WTC11 (cell line): ENCODE data around the gene PSMD11. TPM values are rescaled to one million over a fixed set of nuclear protein-coding genes. Genes with fewer than 3 reads are reported as not detected.

ENCODE experiments used
- ATAC-seq: fragments of 200-7000 bp; cut with Tn5 transposase; 2 replicates; pipeline ENCODE4 v1.10.0; 2021; ENCODE audit warnings: mild to moderate bottlenecking, moderate library complexity
- CTCF ChIA-PET: fragments of 300-600 bp; sonication (Branson Sonifier 250); formaldehyde crosslinking; loops from one replicate; lab custom pipeline; 2021; ENCODE audit warnings: antibody characterized with exemption; lab: Charles Lee
- POLR2A ChIA-PET: fragments of 350-600 bp; sonication (Branson Sonifier 250); formaldehyde crosslinking; loops from one replicate; lab custom pipeline; 2021; ENCODE audit warnings: antibody characterized with exemption; lab: Charles Lee
- DNase-seq: peaks from one replicate; pipeline ENCODE4 v3.0.0; 2021; ENCODE audit warnings: low spot score
- H3K27ac Mint-ChIP-seq: 2 replicates; pipeline ENCODE4 v1.8.0; 2021; ENCODE audit warnings: mixed read lengths
- H3K27me3 Mint-ChIP-seq: 2 replicates; pipeline ENCODE4 v1.8.0; 2021; ENCODE audit warnings: low read depth, mild to moderate bottlenecking, moderate library complexity, mixed read lengths
- H3K36me3 Mint-ChIP-seq: 2 replicates; pipeline ENCODE4 v1.8.0; 2021; ENCODE audit warnings: mixed read lengths
- H3K4me1 Mint-ChIP-seq: 2 replicates; pipeline ENCODE4 v1.8.0; 2022; ENCODE audit warnings: mixed read lengths
- H3K4me3 Mint-ChIP-seq: 2 replicates; pipeline ENCODE4 v1.8.0; 2021; ENCODE audit warnings: mild to moderate bottlenecking, moderate library complexity, mixed read lengths
- H3K9me3 Mint-ChIP-seq: 2 replicates; pipeline ENCODE4 v1.8.0; 2021; ENCODE audit warnings: mixed read lengths
- CREB1 ChIP-seq: sonication (generic); formaldehyde crosslinking; IDR thresholded peaks from 2 replicates; pipeline ENCODE4 v1.8.0; 2023; ENCODE audit warnings: mild to moderate bottlenecking, missing genetic modification reagents
- FOXK1 ChIP-seq: sonication (generic); formaldehyde crosslinking; IDR thresholded peaks from 2 replicates; pipeline ENCODE4 v1.8.0; 2022; ENCODE audit warnings: mild to moderate bottlenecking, moderate library complexity, missing genetic modification reagents
- FOXP1 ChIP-seq: sonication (generic); formaldehyde crosslinking; IDR thresholded peaks from 2 replicates; pipeline ENCODE4 v1.8.0; 2022; ENCODE audit warnings: missing genetic modification reagents, mild to moderate bottlenecking, moderate library complexity, borderline replicate concordance
- JAZF1 ChIP-seq: fragments of 250-450 bp; sonication (Bioruptor Pico); IDR thresholded peaks from 2 replicates; pipeline ENCODE4 v1.9.0; 2021; ENCODE audit warnings: moderate library complexity, mild to moderate bottlenecking, inconsistent platforms
- NFATC4 ChIP-seq: fragments of 250-450 bp; sonication (Bioruptor Pico); IDR thresholded peaks from 2 replicates; pipeline ENCODE4 v1.9.0; 2021; ENCODE audit warnings: mild to moderate bottlenecking
- NFYB ChIP-seq: sonication (generic); formaldehyde crosslinking; conservative IDR thresholded peaks from 2 replicates; pipeline ENCODE4 v1.8.0; 2022; ENCODE audit warnings: low read depth, missing genetic modification reagents
- NR1H2 ChIP-seq: sonication (generic); formaldehyde crosslinking; IDR thresholded peaks from 2 replicates; pipeline ENCODE4 v1.9.0; 2021; ENCODE audit warnings: mild to moderate bottlenecking, moderate library complexity, missing genetic modification reagents
- SMAD3 ChIP-seq: sonication (generic); formaldehyde crosslinking; IDR thresholded peaks from 2 replicates; pipeline ENCODE4 v1.8.0; 2022; ENCODE audit warnings: missing genetic modification reagents, mild to moderate bottlenecking, borderline replicate concordance
- TEAD1 ChIP-seq: sonication (generic); formaldehyde crosslinking; IDR thresholded peaks from 2 replicates; pipeline ENCODE4 v1.8.0; 2022; ENCODE audit warnings: mild to moderate bottlenecking, missing genetic modification reagents
- ZNF138 ChIP-seq: sonication (generic); formaldehyde crosslinking; conservative IDR thresholded peaks from 2 replicates; pipeline ENCODE4 v1.8.1; 2022; ENCODE audit warnings: mild to moderate bottlenecking, moderate library complexity, missing genetic modification reagents
- ZNF232 ChIP-seq: sonication (generic); formaldehyde crosslinking; IDR thresholded peaks from 2 replicates; pipeline ENCODE4 v1.8.0; 2022; ENCODE audit warnings: mild to moderate bottlenecking, missing genetic modification reagents
- ZNF396 ChIP-seq: fragments of 250-450 bp; sonication (Bioruptor Pico); IDR thresholded peaks from 2 replicates; pipeline ENCODE4 v1.8.0; 2021; ENCODE audit warnings: mild to moderate bottlenecking, moderate library complexity, borderline replicate concordance
- ZNF671 ChIP-seq: fragments of 250-450 bp; sonication (Bioruptor Pico); IDR thresholded peaks from 2 replicates; pipeline ENCODE4 v1.8.0; 2021; ENCODE audit warnings: mild to moderate bottlenecking
- total RNA-seq: library from RNA; stranded (reverse); gene quantifications from 3 replicates; pipeline ENCODE4 v1.2.3, GENCODE V29; 2021
- TF ChIP-seq, protein P1 (sequence below): fragments of 250-450 bp; sonication (Bioruptor Pico); conservative IDR thresholded peaks from 2 replicates; pipeline ENCODE4 v1.9.0; 2021; ENCODE audit warnings: mild to moderate bottlenecking
- TF ChIP-seq, protein P2 (sequence below): fragments of 250-450 bp; sonication (Bioruptor Pico); IDR thresholded peaks from 2 replicates; pipeline ENCODE4 v1.9.0; 2021; ENCODE audit warnings: mild to moderate bottlenecking
- TF ChIP-seq, protein P3 (sequence below): sonication (generic); formaldehyde crosslinking; IDR thresholded peaks from 2 replicates; pipeline ENCODE4 v1.8.1; 2022; ENCODE audit warnings: missing genetic modification reagents, borderline replicate concordance
- TF ChIP-seq, protein P4 (sequence below): sonication (generic); formaldehyde crosslinking; IDR thresholded peaks from 2 replicates; pipeline ENCODE4 v1.8.1; 2023; ENCODE audit warnings: mild to moderate bottlenecking, moderate library complexity, missing genetic modification reagents

PSMD11 gene
- total RNA-seq, 1 experiment from 2014 or later = 155 TPM

DNA sequence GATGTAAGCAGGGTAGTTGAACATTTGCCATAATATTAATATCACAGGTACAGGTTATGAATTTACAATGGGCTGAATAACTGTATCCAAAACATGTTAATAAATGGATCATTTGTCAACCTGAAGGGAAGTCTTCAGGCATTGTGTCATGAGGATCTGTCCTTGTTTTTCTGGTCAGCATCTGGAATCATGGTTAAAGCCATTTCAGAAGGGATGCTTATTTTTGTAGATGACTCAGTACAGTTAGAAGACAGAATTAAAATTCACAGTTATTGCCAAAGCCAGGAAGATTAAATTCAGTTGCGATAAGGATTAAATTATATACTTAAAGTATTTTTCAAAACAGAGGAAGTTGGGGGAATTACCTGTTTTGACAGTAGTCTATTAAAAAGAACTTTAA, 8.0 kb downstream of the PSMD11 start (continued):
- TF ChIP-seq JAZF1 (CRISPR knock-in tag) (no peak), FOXP1 (CRISPR knock-in tag) (no peak), CREB1 (CRISPR knock-in tag) (no peak), SMAD3 (CRISPR knock-in tag) (no peak), ZNF671 (no peak), ZNF396 (CRISPR knock-in tag) (no peak), NR1H2 (no peak), TEAD1 (CRISPR knock-in tag) (no peak), NFYB (no peak)
- TF ChIP-seq, protein P1, sequence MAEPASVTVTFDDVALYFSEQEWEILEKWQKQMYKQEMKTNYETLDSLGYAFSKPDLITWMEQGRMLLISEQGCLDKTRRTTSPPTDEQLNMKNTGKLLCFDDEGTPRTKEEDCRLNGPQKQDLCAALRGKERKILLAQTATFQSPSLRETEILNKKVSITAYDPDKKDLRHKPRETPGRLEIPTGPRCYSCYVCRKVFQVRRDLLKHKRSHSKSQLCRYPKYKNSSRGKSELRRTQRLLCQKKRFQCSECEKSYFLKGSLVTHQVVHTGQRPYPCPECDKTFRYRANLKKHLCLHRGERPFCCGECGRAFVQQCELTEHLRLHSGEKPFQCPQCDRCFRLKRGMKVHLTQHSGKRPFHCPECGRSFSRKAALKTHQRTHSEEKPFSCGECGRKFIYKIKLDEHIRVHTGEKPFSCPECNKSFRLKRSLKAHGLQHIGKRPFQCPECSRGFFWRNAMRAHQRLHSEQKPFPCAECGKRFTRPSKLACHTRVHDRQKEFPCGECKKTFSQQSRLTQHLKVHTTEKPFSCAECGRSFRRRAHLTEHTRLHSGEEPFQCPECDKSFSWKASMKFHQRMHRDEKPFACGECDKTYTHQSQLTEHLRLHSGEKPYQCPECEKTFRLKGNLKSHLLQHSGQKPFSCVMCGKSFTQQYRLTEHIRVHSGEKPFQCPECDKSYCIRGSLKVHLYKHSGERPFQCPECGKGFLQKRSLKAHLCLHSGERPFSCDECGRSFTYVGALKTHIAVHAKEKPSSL (CRISPR knock-in tag) = no peak
- TF ChIP-seq, protein P2, sequence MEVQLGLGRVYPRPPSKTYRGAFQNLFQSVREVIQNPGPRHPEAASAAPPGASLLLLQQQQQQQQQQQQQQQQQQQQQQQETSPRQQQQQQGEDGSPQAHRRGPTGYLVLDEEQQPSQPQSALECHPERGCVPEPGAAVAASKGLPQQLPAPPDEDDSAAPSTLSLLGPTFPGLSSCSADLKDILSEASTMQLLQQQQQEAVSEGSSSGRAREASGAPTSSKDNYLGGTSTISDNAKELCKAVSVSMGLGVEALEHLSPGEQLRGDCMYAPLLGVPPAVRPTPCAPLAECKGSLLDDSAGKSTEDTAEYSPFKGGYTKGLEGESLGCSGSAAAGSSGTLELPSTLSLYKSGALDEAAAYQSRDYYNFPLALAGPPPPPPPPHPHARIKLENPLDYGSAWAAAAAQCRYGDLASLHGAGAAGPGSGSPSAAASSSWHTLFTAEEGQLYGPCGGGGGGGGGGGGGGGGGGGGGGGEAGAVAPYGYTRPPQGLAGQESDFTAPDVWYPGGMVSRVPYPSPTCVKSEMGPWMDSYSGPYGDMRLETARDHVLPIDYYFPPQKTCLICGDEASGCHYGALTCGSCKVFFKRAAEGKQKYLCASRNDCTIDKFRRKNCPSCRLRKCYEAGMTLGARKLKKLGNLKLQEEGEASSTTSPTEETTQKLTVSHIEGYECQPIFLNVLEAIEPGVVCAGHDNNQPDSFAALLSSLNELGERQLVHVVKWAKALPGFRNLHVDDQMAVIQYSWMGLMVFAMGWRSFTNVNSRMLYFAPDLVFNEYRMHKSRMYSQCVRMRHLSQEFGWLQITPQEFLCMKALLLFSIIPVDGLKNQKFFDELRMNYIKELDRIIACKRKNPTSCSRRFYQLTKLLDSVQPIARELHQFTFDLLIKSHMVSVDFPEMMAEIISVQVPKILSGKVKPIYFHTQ (CRISPR knock-in tag) = no peak

DNA sequence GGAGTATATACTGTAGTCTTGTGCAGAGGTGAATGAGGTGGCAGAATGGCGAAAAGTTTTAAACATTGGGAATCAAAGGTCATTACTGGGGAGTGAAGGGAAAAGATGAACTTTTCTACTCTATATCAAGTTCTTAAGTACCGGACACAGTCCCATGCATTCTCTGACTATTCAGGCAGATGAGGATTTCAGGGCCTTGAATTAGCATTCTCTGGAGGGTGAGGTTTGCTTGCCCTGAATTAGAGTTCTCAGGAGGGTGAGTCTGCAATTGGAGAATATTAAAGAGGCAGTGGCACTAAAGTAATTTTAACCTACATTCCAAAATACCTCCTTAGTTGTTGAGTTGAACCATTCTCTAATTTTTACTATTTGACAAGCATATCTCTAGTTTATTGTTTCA, 9.1 kb downstream of the PSMD11 start:
- no peak overlapping the region for H3K27ac Mint-ChIP-seq
- peaks cover 5% of the 10 kb centered on the region; the same call in 1 of the 2 replicates for H3K9me3 Mint-ChIP-seq
- POLR2A ChIA-PET = no interaction called here
- H3K36me3 Mint-ChIP-seq = peaks cover 88% of the 10 kb centered on the region
- TF ChIP-seq, protein P3, sequence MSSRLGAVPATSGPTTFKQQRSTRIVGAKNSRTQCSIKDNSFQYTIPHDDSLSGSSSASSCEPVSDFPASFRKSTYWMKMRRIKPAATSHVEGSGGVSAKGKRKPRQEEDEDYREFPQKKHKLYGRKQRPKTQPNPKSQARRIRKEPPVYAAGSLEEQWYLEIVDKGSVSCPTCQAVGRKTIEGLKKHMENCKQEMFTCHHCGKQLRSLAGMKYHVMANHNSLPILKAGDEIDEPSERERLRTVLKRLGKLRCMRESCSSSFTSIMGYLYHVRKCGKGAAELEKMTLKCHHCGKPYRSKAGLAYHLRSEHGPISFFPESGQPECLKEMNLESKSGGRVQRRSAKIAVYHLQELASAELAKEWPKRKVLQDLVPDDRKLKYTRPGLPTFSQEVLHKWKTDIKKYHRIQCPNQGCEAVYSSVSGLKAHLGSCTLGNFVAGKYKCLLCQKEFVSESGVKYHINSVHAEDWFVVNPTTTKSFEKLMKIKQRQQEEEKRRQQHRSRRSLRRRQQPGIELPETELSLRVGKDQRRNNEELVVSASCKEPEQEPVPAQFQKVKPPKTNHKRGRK = no peak
- TF ChIP-seq ZNF138 (CRISPR knock-in tag) = no peak
- TF ChIP-seq ZNF232 (CRISPR knock-in tag) = no peak
- TF ChIP-seq, protein P4, sequence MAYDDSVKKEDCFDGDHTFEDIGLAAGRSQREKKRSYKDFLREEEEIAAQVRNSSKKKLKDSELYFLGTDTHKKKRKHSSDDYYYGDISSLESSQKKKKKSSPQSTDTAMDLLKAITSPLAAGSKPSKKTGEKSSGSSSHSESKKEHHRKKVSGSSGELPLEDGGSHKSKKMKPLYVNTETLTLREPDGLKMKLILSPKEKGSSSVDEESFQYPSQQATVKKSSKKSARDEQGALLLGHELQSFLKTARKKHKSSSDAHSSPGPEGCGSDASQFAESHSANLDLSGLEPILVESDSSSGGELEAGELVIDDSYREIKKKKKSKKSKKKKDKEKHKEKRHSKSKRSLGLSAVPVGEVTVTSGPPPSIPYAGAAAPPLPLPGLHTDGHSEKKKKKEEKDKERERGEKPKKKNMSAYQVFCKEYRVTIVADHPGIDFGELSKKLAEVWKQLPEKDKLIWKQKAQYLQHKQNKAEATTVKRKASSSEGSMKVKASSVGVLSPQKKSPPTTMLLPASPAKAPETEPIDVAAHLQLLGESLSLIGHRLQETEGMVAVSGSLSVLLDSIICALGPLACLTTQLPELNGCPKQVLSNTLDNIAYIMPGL (CRISPR knock-in tag) = no peak
- TF ChIP-seq NFATC4 (CRISPR knock-in tag) = no peak
- TF ChIP-seq, all 79 proteins: peak for 0
- no peaks in the 10 kb centered on the region for H3K4me1 Mint-ChIP-seq
- CTCF ChIA-PET = no interaction called here
- no peak overlapping the region for H3K4me3 Mint-ChIP-seq
- H3K27me3 Mint-ChIP-seq = no peaks in the 10 kb centered on the region
- ATAC-seq = no peak
- no peak for DNase-seq

DNA sequence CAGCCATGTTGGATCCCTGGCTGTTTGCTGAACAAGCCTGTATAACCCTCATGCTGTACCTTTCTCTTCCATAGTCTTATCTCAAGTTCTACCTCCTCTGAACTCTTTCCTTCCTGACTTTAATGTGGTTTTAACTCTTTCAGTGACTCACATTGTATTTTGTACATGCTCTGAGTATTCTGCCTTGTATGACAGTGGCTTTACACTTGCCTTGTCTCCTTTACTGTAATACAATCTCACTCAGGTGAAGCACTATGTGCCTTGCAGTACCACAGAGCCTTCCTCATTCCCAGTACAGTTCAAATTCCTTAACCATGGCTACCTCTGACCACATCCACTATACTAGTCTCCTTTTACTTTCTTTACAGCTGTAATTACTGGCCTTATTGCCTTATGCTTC, 14.1 kb downstream of the PSMD11 start:
- no peak for DNase-seq
- POLR2A ChIA-PET = no interaction called here
- Mint-ChIP-seq H3K9me3 (peaks cover 5% of the 10 kb centered on the region; the same call in 1 of the 2 replicates), H3K4me1 (no peaks in the 10 kb centered on the region), H3K27ac (no peak overlapping the region), H3K4me3 (no peak overlapping the region), H3K36me3 (peaks cover 75% of the 10 kb centered on the region), H3K27me3 (no peaks in the 10 kb centered on the region)
- CTCF ChIA-PET = no interaction called here
- ATAC-seq = no peak
- no peak for TF ChIP-seq FOXK1 (CRISPR knock-in tag)
- TF ChIP-seq, protein P2 (CRISPR knock-in tag) = no peak
